Karpas-422 (cell line): Measurements from ENCODE around the gene RAD51B. TPM values are rescaled to one million over a fixed set of nuclear protein-coding genes. Genes with fewer than 3 reads are reported as not detected.

ENCODE experiments used
- DNase-seq: peaks from one replicate; pipeline ENCODE4 v3.0.0-alpha.2; 2015
- H2AFZ ChIP-seq: fragments of 200-600 bp; sonication (generic); 2 replicates; pipeline ENCODE4 v1.6.1; 2014; ENCODE audit warnings: antibody characterized with exemption, low read length, mixed read lengths
- H3K27ac ChIP-seq: fragments of 200-600 bp; sonication (generic); 2 replicates; pipeline ENCODE4 v1.5.1; 2014; ENCODE audit warnings: mild to moderate bottlenecking, low read length, moderate library complexity
- H3K27me3 ChIP-seq: fragments of 200-600 bp; sonication (generic); 2 replicates; pipeline ENCODE4 v1.6.1; 2014; ENCODE audit warnings: low read length, mixed read lengths
- H3K36me3 ChIP-seq: fragments of 200-600 bp; sonication (generic); 2 replicates; pipeline ENCODE4 v1.6.1; 2014; ENCODE audit warnings: low read length, mixed read lengths; ENCODE audit not compliant: insufficient read depth
- H3K4me1 ChIP-seq: fragments of 200-600 bp; sonication (generic); 2 replicates; pipeline ENCODE4 v1.6.1; 2014; ENCODE audit warnings: mild to moderate bottlenecking, low read length, mixed read lengths
- H3K4me2 ChIP-seq: fragments of 200-600 bp; sonication (generic); 2 replicates; pipeline ENCODE4 v1.6.1; 2014; ENCODE audit warnings: low read length, low read depth, mild to moderate bottlenecking; ENCODE audit not compliant: poor library complexity, severe bottlenecking
- H3K4me3 ChIP-seq: fragments of 200-600 bp; sonication (generic); 2 replicates; pipeline ENCODE4 v1.5.1; 2014; ENCODE audit warnings: mild to moderate bottlenecking, antibody characterized with exemption, low read length, mixed read lengths
- H3K79me2 ChIP-seq: fragments of 200-600 bp; sonication (generic); 2 replicates; pipeline ENCODE4 v1.6.1; 2014; ENCODE audit warnings: mild to moderate bottlenecking, low read length, mixed read lengths
- H3K9ac ChIP-seq: fragments of 200-600 bp; sonication (generic); 2 replicates; pipeline ENCODE4 v1.6.0; 2014; ENCODE audit warnings: low read length
- H3K9me2 ChIP-seq: fragments of 200-600 bp; sonication (generic), shearing (Covaris generic); replicated peaks from 2 replicates; pipeline ENCODE4 v1.6.0; 2014; ENCODE audit warnings: mild to moderate bottlenecking, low read length, moderate library complexity; ENCODE audit not compliant: insufficient read depth
- H3K9me3 ChIP-seq: fragments of 300-700, 200-600 bp; sonication (generic); 2 replicates; pipeline ENCODE4 v1.6.1; 2014; ENCODE audit warnings: low read length, mixed read lengths
- H4K20me1 ChIP-seq: fragments of 200-600 bp; sonication (generic); 2 replicates; pipeline ENCODE4 v1.6.1; 2014; ENCODE audit warnings: mild to moderate bottlenecking, antibody characterized with exemption, low read length, low read depth; ENCODE audit not compliant: insufficient read depth
- total RNA-seq: library from RNA; depleted of rRNA; stranded (reverse); fragments of >200 nt; shearing (Covaris generic); gene quantifications from 2 replicates; pipeline ENCODE4 v1.2.3, GENCODE V29; 2014; ENCODE audit warnings: low replicate concordance

The RAD51B gene
- total RNA-seq, 1 experiment from 2014 or later, result 107 TPM

- no peaks in the 10 kb centered on the region for H3K9me3 ChIP-seq
- H3K27ac ChIP-seq, result no peak overlapping the region
- no peaks in the 10 kb centered on the region for H3K36me3 ChIP-seq
- H4K20me1 ChIP-seq, result no peaks in the 10 kb centered on the region
- no peak overlapping the region for H3K4me3 ChIP-seq
- H3K79me2 ChIP-seq, result no peaks in the 10 kb centered on the region
- no peaks in the 10 kb centered on the region for H3K27me3 ChIP-seq
- no peaks in the 10 kb centered on the region for H3K4me1 ChIP-seq
- no peak overlapping the region for H3K9ac ChIP-seq
- H2AFZ ChIP-seq, result no peak overlapping the region
- no peak for DNase-seq
- no peak overlapping the region for H3K4me2 ChIP-seq
- H3K9me2 ChIP-seq, result no peaks in the 10 kb centered on the region
Measured at GRCh38 chr14:68701001-68701741, 881.6 kb downstream of the RAD51B start.

- Histone ChIP-seq H3K4me1 (no peaks in the 10 kb centered on the region), H3K27ac (no peak overlapping the region), H3K79me2 (no peaks in the 10 kb centered on the region), H3K9me3 (no peaks in the 10 kb centered on the region), H3K9ac (no peak overlapping the region), H4K20me1 (no peaks in the 10 kb centered on the region), H3K9me2 (no peaks in the 10 kb centered on the region), H3K4me3 (no peak overlapping the region), H3K4me2 (no peak overlapping the region), H3K36me3 (no peaks in the 10 kb centered on the region), H2AFZ (no peak overlapping the region), H3K27me3 (no peaks in the 10 kb centered on the region)
- DNase-seq, result no peak
Measured at GRCh38 chr14:68702135-68702534, 882.6 kb downstream of the RAD51B start.

- no peaks in the 10 kb centered on the region for H4K20me1 ChIP-seq
- H3K4me2 ChIP-seq, result no peak overlapping the region
- H3K27me3 ChIP-seq, result no peaks in the 10 kb centered on the region
- H3K36me3 ChIP-seq, result no peaks in the 10 kb centered on the region
- no peak for DNase-seq
- H3K27ac ChIP-seq, result no peak overlapping the region
- H2AFZ ChIP-seq, result no peak overlapping the region
- H3K9me2 ChIP-seq, result no peaks in the 10 kb centered on the region
- no peaks in the 10 kb centered on the region for H3K79me2 ChIP-seq
- H3K4me3 ChIP-seq, result no peak overlapping the region
- no peak overlapping the region for H3K9ac ChIP-seq
- no peaks in the 10 kb centered on the region for H3K9me3 ChIP-seq
- H3K4me1 ChIP-seq, result no peaks in the 10 kb centered on the region
Measured at GRCh38 chr14:68702578-68702977, 883.0 kb downstream of the RAD51B start.

- H4K20me1 ChIP-seq, result no peaks in the 10 kb centered on the region
- no peak overlapping the region for H3K27ac ChIP-seq
- no peak overlapping the region for H3K9ac ChIP-seq
- DNase-seq, result no peak
- H3K79me2 ChIP-seq, result no peaks in the 10 kb centered on the region
- no peaks in the 10 kb centered on the region for H3K4me1 ChIP-seq
- no peak overlapping the region for H3K4me3 ChIP-seq
- H3K9me3 ChIP-seq, result no peaks in the 10 kb centered on the region
- no peaks in the 10 kb centered on the region for H3K9me2 ChIP-seq
- H3K27me3 ChIP-seq, result no peaks in the 10 kb centered on the region
- no peaks in the 10 kb centered on the region for H3K36me3 ChIP-seq
- no peak overlapping the region for H3K4me2 ChIP-seq
- H2AFZ ChIP-seq, result no peak overlapping the region
Measured at GRCh38 chr14:68703093-68703492, 883.5 kb downstream of the RAD51B start.

GRCh38 chr14:68704736-68705720 lies 885.4 kb downstream of the RAD51B start:
- H2AFZ ChIP-seq, result no peak overlapping the region
- H3K79me2 ChIP-seq, result no peaks in the 10 kb centered on the region
- H3K36me3 ChIP-seq, result no peaks in the 10 kb centered on the region
- no peaks in the 10 kb centered on the region for H3K4me1 ChIP-seq
- H3K9me2 ChIP-seq, result no peaks in the 10 kb centered on the region
- H3K27ac ChIP-seq, result no peak overlapping the region
- H3K4me2 ChIP-seq, result no peak overlapping the region
- no peaks in the 10 kb centered on the region for H3K9me3 ChIP-seq
- no peak for DNase-seq
- H3K27me3 ChIP-seq, result no peaks in the 10 kb centered on the region
- H3K9ac ChIP-seq, result no peak overlapping the region
- no peaks in the 10 kb centered on the region for H4K20me1 ChIP-seq
- no peak overlapping the region for H3K4me3 ChIP-seq

- Histone ChIP-seq H3K4me3 (no peak overlapping the region), H3K79me2 (no peaks in the 10 kb centered on the region), H3K4me1 (no peaks in the 10 kb centered on the region), H4K20me1 (no peaks in the 10 kb centered on the region), H3K36me3 (no peaks in the 10 kb centered on the region), H3K4me2 (no peak overlapping the region), H2AFZ (no peak overlapping the region), H3K9me2 (no peaks in the 10 kb centered on the region), H3K9me3 (no peaks in the 10 kb centered on the region), H3K27ac (no peak overlapping the region), H3K27me3 (no peaks in the 10 kb centered on the region), H3K9ac (no peak overlapping the region)
- DNase-seq, result no peak
Measured at GRCh38 chr14:68705741-68706283, 886.2 kb downstream of the RAD51B start.

GRCh38 chr14:68707482-68707881 lies 887.9 kb downstream of the RAD51B start:
- H2AFZ ChIP-seq, result no peak overlapping the region
- H4K20me1 ChIP-seq, result no peaks in the 10 kb centered on the region
- H3K4me1 ChIP-seq, result no peaks in the 10 kb centered on the region
- no peak overlapping the region for H3K4me3 ChIP-seq
- no peak overlapping the region for H3K4me2 ChIP-seq
- H3K36me3 ChIP-seq, result no peaks in the 10 kb centered on the region
- H3K27ac ChIP-seq, result no peak overlapping the region
- no peaks in the 10 kb centered on the region for H3K79me2 ChIP-seq
- no peaks in the 10 kb centered on the region for H3K9me3 ChIP-seq
- no peaks in the 10 kb centered on the region for H3K9me2 ChIP-seq
- H3K9ac ChIP-seq, result no peak overlapping the region
- DNase-seq, result no peak
- H3K27me3 ChIP-seq, result no peaks in the 10 kb centered on the region

- Histone ChIP-seq H3K4me3 (no peak overlapping the region), H3K4me1 (no peaks in the 10 kb centered on the region), H3K79me2 (no peaks in the 10 kb centered on the region), H3K36me3 (no peaks in the 10 kb centered on the region), H3K9me3 (no peaks in the 10 kb centered on the region), H3K9ac (no peak overlapping the region), H3K27ac (no peak overlapping the region), H3K27me3 (no peaks in the 10 kb centered on the region), H3K9me2 (no peaks in the 10 kb centered on the region), H4K20me1 (no peaks in the 10 kb centered on the region), H2AFZ (no peak overlapping the region), H3K4me2 (no peak overlapping the region)
- no peak for DNase-seq
Measured at GRCh38 chr14:68708343-68708742, 888.8 kb downstream of the RAD51B start.
